ENCODE results near the gene TNFRSF8.
A peak's percentile ranks its signal among the peaks of the same experiment; 100 is the strongest.
"Not testable (repeated sequence)": the region's sequence is repeated elsewhere in the genome, so short reads cannot be mapped to it uniquely, and the experiment has no call there.

Gene TNFRSF8

DNA sequence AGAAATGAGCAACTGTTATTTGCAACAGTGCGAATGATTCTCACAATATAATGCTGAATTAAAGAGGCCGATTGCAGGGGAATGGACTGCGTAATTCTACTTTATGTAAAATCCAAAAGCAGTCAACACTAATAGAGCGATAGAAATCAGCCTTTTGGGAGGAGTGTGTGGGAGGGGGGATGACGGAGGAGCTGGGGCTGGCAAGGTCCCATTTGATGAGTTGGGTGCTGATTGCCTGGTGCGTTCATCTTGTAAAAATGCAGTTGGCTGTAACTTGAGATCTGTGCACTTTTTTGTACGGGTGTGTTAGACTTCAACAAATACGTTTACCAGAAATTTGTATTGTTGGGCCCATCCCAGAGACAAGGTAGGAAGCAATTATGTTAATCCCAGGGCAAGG is 20.7 kb downstream of the TNFRSF8 start:
- no peak for DNase-seq

DNA sequence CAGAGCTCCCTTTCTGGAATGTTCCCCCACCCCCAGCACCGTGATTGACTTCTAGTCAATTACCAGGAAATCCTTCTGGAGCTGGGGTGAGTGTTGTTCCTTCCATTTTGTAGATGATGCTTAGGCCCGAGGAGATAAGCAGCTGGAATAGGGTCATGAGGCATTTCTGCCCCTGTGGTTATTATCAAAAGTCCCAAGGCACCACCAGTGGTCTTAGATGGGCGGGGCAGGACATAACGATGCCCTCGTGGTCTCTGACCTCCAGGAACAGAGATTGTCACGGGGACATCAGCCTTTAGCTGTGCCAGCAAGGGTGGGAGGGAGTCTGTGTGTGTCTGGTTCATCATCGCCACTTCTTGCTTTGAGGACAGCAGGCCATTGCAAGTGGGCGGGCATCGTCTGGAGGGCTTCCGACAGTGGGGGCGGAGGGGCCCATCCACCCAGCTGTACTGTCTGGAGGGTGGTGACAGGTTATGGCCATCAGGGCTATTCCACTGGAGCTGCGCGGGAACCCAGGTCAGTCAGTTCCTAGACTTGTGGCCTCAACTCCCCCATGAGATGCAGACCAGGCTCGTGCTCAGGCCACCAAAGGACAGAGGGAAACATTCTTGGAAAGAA is 22.6 kb downstream of the TNFRSF8 start:
- DNase-seq: no peak

DNA sequence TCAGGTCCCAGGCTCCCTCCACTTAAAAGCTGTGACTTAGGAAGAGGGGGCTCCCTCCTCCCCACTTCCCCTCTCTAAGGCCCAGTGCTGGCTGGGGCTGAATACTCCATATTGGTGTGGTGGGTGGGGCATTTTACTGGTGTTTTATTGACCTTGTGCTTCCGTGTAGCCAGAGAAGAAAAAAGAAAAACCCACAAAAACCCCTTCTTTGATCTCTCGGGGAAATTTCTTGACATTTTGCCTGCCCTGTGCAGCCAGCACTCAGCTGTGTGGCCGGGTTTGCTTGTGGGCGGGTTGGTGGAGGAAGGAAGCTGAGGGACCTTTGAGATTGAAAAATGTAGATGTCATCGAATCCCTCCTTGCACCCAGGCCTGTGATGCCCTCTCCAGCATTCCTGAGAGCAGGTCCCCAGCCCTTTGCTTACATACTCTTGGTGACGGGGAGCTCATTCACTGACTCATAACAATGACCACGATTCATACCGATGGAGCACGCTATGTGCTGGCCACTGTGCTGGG is 24.8 kb downstream of the TNFRSF8 start:
- DNase-seq: no peak

DNA sequence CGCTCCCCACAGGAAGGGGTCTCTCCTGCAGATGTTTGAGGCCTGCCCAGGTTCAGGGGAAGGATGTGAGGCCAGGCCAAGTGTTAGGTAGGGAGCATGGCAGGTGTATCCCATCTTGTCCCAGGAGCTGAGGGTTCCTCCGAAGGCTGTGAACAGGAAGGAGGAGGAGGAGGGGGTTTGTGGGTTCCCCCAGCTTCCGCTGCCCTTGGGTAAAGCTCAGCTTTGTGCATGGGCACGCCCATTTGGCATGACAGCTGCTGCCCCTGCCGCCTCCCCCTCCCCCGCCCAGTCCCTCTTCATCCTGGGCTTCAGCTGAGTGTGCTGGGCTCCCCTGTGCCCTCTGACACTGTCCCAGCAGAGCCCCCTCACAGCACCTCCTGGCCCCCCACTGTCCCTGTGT is 25.5 kb downstream of the TNFRSF8 start:
- DNase-seq: no peak

DNA sequence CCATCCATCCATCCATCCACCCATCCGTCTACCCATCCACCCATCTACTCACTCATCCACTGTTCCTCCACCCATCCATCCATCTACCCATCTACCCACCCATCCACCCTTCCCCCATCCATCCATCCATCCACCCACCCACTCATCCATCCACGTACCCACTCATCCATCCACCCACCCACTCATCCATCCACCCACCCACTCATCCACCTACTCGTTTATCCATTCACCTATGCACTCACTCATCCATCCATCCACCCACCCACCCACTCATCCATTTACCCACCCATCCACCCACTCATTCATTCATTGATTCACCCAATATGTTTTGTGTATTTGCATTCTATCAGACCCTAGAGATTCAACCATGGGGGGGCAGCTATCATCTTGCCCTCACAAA is 27.2 kb downstream of the TNFRSF8 start:
- no peak for DNase-seq

DNA sequence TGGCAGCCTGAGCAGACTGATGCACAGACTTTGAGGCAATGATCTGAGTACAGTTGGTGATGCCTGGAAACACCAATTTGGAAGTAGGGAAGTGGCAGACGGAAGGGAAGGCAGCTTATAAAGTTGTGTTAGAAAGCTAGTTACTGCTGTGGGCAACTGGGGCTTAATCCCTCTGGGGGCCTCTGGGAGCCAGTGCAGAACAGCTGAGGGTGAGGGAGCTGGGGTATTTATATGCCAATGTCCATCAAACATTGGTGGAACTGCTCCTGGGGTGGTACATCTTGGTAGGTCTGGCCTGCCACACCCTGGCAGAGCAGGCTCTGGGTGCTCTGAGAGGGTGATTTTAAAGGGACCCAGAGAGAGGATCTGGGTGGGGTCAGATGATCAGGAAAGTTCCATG is 28.1 kb downstream of the TNFRSF8 start:
- DNase-seq: no peak

DNA sequence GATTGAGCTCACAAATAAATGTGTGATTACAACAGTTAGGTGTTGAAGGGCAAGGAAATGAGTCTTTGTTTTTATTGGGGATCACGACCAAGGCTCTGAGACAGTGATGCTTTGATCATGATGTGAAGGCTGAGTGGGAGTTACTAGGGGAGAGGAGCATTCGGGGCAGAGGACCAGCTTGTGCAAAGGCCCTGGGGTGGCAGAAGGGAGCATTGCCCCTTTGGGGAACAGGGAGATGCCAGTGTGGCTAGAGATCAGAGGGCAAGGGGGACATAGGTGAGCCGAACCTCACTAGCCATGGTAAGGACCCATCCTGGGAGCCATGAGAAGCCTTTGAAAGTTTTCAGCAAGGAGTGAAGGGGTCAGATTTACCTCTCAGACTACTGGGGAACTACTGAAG is 31.1 kb downstream of the TNFRSF8 start:
- DNase-seq: no peak

DNA sequence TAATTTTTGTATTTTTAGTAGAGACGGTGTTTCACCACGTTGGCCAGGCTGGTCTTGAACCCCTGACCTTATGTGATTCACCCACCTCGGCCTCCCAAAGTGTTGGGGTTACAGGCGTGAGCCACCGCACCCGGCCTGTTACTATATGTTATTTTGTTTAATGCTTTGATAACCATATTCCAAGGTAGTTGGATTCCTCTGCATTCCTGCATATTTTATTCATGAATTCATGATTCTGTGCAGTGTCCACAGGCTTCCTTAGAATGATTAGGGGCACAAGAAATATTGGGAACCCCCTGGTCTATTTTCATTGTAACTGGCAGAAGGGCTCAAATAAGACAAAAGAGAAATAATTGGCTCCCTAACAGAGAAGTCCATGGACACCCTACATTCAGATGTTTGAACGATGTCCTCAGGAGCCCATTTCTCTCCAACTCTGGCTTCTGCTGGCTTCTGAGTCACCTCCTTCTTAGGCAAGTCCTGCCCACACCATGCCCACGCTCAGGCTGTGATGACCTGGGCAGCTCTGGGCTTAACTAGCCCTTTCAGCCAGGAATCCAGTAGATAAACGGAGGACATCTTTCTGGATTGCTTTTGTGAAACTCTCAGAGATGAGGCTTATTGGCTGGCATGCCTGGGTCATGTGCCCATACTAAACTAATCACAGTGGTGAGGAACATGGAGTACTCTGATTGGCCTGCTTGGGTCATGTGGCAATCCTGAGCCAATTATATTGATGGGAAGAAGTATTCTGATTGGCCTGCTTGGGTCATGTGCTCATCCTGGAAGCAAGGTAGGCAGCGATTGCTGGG is 32.6 kb downstream of the TNFRSF8 start:
- no peak for DNase-seq

DNA sequence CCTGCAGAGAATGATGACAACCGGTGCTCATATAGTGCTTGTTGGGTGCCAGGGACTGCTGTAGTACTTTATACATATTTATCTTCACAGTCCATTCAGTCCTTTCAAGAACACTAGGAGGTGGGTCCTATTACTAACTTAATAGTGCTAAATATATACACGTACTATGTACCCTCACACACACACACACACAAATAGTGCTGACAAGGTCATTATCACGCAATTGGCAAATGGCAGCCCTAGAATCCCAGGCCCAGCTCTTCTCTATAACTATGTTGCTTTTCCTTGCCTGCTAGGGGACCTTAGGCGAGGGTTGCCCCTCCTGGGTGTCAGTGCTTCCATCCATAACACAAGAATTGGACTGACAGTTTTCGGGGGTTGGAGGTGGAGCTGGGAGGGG is 33.5 kb downstream of the TNFRSF8 start:
- no peak for DNase-seq

DNA sequence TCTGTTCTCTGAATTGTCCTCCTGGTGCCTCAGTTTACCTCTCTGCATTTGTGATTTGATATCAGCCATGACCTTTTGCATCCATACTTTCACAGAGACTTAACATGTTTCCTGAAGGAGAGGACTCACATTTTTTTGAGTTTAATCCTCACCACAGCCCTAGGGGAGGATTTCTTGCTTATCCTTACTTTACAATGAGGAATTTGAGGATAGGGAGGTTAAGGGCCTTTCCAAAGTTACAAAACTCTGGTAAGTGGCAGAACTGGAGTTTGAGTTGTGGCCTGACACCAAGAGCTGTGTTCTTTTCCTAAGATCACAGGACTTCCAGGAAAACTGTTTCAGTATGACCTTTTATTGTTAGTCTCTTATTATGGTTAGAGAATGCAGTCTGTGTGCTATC is 34.2 kb downstream of the TNFRSF8 start:
- DNase-seq: no peak

DNA sequence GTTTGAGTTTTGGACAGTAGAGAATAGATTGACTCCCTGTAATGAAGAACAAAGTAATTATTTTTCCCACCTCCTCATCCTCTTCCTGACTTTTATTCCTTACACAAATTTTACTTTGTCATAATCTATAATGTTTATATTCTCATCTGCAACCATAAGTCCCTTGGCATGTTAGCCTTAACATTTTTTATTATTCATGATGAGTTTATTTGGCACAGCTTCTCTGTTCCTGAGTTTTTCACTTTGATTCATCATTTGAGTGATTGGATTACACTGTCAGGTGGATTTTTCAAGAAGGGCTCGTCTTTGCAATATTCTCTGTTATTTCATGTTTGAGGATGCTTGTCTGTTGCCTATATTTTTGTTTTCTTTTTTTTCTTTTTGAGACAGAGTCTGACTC is 35.7 kb downstream of the TNFRSF8 start:
- DNase-seq: no peak

DNA sequence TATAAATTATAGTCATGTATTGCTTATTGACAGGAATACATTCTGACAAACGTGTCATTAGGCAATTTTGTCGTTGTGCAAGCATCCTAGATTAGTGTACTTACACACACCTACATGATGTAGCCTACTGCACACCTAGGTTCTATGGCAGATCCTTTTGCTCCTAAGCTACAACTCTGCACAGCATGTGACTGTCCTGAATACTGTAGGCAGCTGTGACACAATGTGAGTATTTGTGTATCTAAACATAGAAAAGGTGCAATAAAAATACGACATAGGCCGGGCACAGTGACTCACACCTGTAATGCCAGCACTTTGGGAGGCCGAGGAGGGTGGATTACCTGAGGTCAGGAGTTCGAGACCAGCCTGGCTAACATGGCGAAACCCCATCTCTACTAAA is 36.5 kb downstream of the TNFRSF8 start:
- no peak for DNase-seq

DNA sequence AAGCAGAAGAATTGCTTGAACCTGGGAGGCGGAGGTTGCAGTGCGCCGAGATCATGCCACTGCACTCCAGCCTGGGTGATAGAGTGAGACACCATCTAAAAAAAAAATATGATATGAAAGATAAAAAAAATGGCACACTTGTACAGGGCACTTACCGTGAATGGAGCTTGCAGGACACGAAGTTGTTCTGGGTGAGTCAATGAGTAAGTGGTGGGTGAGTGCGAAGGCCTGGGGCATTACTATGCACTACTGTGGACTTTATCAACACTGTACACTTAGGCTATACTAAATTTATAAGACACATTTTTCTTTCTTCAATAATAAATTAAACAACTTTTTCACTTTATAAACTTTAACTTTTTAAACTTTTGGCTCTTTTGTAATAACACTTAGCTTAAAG is 37.0 kb downstream of the TNFRSF8 start:
- no peak for DNase-seq

DNA sequence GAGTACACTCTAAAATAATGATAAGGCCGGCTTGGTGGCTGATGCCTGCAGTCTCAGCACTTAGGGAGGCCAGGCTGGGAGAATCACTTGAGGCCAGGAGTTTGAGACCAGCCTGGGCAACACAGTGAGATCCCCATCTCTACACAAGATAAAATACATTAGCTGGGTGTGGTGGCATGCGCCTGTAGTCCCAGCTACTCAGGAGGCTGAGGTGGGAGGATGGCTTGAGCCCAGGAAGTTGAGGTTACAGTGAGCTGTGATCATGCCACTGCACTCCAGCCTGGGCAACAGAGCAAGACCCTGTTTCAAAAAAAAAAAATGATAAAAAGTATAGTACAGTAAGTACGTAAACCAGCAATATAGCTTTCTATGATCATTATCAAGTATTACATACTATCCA is 38.0 kb downstream of the TNFRSF8 start:
- not testable (repeated sequence) for DNase-seq

DNA sequence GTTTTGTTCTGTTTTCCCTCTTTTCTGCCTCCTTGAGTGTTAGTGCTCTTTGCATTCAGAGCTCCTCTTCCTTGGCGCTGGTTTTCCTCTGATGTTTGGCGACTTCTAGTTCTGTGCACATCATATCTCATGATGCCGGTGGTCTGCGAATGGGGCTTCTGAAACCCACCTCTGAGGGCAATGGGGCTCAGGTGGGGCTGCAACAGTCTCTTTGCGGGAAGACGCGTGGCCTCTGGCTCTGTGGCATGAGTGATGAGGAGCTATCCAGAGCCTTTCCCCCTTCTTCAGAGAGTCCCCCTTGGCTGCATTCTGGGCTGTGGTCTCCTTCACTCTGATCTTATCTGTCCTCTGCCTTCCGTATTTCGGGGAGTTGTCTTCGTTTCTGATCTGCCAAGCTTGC is 39.0 kb downstream of the TNFRSF8 start:
- DNase-seq: no peak

DNA sequence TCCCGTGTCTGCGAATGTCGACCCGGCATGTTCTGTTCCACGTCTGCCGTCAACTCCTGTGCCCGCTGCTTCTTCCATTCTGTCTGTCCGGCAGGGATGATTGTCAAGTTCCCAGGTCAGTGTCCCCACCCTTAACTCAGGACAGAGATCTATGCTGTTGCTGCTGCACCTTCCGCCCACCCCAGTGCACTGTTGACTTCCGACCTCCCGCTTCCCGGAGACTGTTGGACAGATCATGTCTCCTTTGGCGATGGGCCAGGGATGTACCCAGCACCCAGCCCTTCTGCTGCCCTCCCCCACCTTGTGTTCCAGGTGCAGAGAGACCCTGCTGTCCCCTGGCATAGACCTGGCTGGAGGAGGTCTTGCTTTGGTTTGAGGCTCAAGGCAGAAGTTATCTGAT is 41.3 kb downstream of the TNFRSF8 start:
- DNase-seq: no peak

DNA sequence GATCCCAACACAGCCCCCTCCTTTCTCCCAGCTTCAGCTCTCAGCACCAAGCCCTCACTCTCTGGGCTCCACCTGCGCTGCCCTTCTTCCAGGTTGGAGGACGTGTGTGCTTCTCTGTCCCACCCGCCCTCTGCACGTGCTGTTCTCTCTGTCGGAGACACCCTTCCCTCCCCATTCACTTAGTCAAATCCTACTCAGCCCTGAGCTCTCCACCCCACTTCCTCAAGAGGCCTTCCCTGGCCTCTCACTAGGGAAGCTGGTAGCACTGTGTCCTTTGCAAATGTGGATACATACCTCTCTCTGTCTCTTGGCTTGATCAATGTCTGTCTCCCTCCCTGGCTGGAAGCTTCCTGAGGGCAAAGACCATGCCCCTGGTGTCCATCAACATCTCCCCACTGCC is 43.0 kb downstream of the TNFRSF8 start:
- DNase-seq: no peak

DNA sequence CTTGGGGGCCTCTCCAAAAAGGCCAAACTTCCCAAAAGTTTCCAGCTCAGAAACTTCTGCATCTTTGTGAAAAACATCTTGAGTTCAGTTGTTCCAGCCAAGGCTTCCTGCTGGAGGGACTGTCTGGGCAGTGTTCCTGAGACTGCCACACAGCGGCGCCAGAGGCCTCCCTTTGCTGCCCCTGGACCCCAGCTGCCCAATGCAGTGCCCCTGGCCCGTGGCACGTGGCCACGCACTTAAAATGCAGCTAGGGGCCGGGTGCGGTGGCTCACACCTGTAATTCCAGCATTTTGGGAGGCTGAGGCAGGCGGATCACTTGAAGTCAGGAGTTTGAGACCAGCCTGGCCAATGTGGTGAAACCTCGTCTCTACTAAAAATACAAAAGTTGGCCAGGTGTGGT is 43.8 kb downstream of the TNFRSF8 start:
- DNase-seq: not testable (repeated sequence)

DNA sequence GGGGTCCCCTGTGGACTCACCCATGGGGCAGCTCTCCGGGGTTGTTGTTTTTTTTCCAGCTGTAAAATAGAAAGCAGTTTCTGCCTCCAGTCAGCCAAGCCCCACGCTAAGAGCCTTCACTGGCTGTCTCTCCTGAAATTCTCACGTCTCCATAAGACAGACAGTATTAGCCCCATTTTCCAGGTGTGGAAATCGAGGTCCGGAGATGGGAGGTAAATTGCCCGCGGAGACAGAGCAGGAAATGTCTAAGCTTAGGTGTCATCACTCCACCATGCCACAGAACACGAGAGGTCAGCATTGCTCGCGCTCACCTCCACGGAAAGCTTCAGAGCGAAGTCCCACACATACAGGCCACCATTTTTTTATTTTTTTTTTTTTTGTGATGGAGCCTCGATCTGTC is 44.6 kb downstream of the TNFRSF8 start:
- DNase-seq: no peak

DNA sequence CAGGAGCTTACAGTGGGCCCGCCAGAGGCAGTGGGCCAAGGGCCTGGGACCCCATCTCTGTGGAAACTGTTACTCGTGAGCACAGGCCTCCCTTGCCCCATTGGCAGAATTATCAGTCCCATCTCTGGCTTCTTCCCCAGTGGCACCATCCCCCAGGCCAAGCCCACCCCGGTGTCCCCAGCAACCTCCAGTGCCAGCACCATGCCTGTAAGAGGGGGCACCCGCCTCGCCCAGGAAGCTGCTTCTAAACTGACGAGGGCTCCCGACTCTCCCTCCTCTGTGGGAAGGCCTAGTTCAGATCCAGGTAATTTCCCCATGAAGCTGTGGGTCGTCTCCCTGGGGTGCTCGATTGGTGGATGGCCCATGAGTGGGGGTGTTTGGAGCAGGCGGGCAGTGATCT is 46.8 kb downstream of the TNFRSF8 start:
- DNase-seq: no peak

DNA sequence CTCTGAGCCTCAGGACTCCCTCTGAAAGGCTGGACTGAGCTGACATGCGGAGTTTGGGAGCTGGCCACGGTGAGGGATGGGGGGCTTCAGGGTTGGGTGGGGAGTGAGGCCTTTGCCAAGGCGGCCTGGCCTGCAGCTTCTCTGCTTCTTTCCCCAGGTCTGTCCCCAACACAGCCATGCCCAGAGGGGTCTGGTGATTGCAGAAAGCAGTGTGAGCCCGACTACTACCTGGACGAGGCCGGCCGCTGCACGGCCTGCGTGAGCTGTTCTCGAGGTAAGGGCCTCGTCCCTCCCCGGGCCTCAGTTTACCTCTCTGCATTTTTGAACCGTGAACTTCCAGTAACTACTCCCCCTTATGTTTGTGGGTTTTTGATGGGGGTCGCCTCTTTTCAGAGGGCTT is 48.6 kb downstream of the TNFRSF8 start:
- no peak for DNase-seq

DNA sequence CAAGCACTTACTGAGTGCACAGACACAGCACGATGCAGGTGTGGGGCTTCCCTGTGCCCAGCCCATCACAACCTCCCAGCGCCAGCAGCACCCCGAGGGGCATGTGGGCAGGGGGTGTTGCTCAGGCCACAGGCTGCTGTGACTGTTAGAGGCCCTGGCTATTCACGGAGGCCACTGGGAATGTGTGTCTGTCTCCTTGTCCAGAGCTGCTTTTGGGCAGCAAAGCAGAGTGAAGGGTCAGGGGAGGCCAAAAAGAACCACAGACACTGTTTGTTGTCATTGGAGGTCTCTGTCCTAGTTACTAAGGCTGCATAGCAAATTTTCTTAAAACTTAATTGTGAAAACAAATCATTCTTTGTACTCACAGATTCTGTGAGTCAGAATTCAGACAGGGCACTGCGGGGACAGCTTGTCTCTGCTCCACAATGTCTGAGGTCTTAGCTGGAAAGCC is 49.6 kb downstream of the TNFRSF8 start:
- DNase-seq: peak in 4 of 56 donors; percentile 5 to 20 (median 11)

All from amygdala (tissue), 56 donors.